WTC11 (cell line): Measurements from ENCODE around the gene GLRA1. TPM values are rescaled to one million over a fixed set of nuclear protein-coding genes. Genes with fewer than 3 reads are reported as not detected.

Experiments
- ATAC-seq: fragments of 200-7000 bp; cut with Tn5 transposase; 2 replicates; pipeline ENCODE4 v1.10.0; 2021; ENCODE audit warnings: mild to moderate bottlenecking, moderate library complexity
- CTCF ChIA-PET: fragments of 300-600 bp; sonication (Branson Sonifier 250); formaldehyde crosslinking; loops from one replicate; lab custom pipeline; 2021; ENCODE audit warnings: antibody characterized with exemption; lab: Charles Lee
- POLR2A ChIA-PET: fragments of 350-600 bp; sonication (Branson Sonifier 250); formaldehyde crosslinking; loops from one replicate; lab custom pipeline; 2021; ENCODE audit warnings: antibody characterized with exemption; lab: Charles Lee
- DNase-seq: peaks from one replicate; pipeline ENCODE4 v3.0.0; 2021; ENCODE audit warnings: low spot score
- H3K27ac Mint-ChIP-seq: 2 replicates; pipeline ENCODE4 v1.8.0; 2021; ENCODE audit warnings: mixed read lengths
- H3K27me3 Mint-ChIP-seq: 2 replicates; pipeline ENCODE4 v1.8.0; 2021; ENCODE audit warnings: low read depth, mild to moderate bottlenecking, moderate library complexity, mixed read lengths
- H3K36me3 Mint-ChIP-seq: 2 replicates; pipeline ENCODE4 v1.8.0; 2021; ENCODE audit warnings: mixed read lengths
- H3K4me1 Mint-ChIP-seq: 2 replicates; pipeline ENCODE4 v1.8.0; 2022; ENCODE audit warnings: mixed read lengths
- H3K4me3 Mint-ChIP-seq: 2 replicates; pipeline ENCODE4 v1.8.0; 2021; ENCODE audit warnings: mild to moderate bottlenecking, moderate library complexity, mixed read lengths
- H3K9me3 Mint-ChIP-seq: 2 replicates; pipeline ENCODE4 v1.8.0; 2021; ENCODE audit warnings: mixed read lengths
- ATF3 ChIP-seq: sonication (generic); formaldehyde crosslinking; conservative IDR thresholded peaks from 2 replicates; pipeline ENCODE4 v1.8.1; 2022; ENCODE audit warnings: mild to moderate bottlenecking, missing genetic modification reagents
- ATF6 ChIP-seq: sonication (generic); formaldehyde crosslinking; IDR thresholded peaks from 2 replicates; pipeline ENCODE4 v1.8.1; 2023; ENCODE audit warnings: mild to moderate bottlenecking, missing genetic modification reagents
- FOXK1 ChIP-seq: sonication (generic); formaldehyde crosslinking; IDR thresholded peaks from 2 replicates; pipeline ENCODE4 v1.8.0; 2022; ENCODE audit warnings: mild to moderate bottlenecking, moderate library complexity, missing genetic modification reagents
- FOXP1 ChIP-seq: sonication (generic); formaldehyde crosslinking; IDR thresholded peaks from 2 replicates; pipeline ENCODE4 v1.8.0; 2022; ENCODE audit warnings: missing genetic modification reagents, mild to moderate bottlenecking, moderate library complexity, borderline replicate concordance
- FOXP4 ChIP-seq: sonication (generic); formaldehyde crosslinking; IDR thresholded peaks from 2 replicates; pipeline ENCODE4 v1.8.0; 2022; ENCODE audit warnings: mild to moderate bottlenecking, missing genetic modification reagents
- HMGA2 ChIP-seq: fragments of 250-450 bp; sonication (Bioruptor Pico); IDR thresholded peaks from 2 replicates; pipeline ENCODE4 v1.4.0; 2021; ENCODE audit warnings: mild to moderate bottlenecking, moderate library complexity
- KAT7 ChIP-seq: sonication (generic); formaldehyde crosslinking; IDR thresholded peaks from 2 replicates; pipeline ENCODE4 v1.8.1; 2023; ENCODE audit warnings: missing genetic modification reagents, mild to moderate bottlenecking, borderline replicate concordance
- MXD4 ChIP-seq: fragments of 250-450 bp; sonication (Bioruptor Pico); IDR thresholded peaks from 2 replicates; pipeline ENCODE4 v1.8.0; 2021; ENCODE audit warnings: mild to moderate bottlenecking, moderate library complexity, borderline replicate concordance
- NFYB ChIP-seq: sonication (generic); formaldehyde crosslinking; conservative IDR thresholded peaks from 2 replicates; pipeline ENCODE4 v1.8.0; 2022; ENCODE audit warnings: low read depth, missing genetic modification reagents
- NR1H2 ChIP-seq: sonication (generic); formaldehyde crosslinking; IDR thresholded peaks from 2 replicates; pipeline ENCODE4 v1.9.0; 2021; ENCODE audit warnings: mild to moderate bottlenecking, moderate library complexity, missing genetic modification reagents
- SMAD4 ChIP-seq: sonication (generic); formaldehyde crosslinking; IDR thresholded peaks from 2 replicates; pipeline ENCODE4 v1.8.0; 2022; ENCODE audit warnings: mild to moderate bottlenecking, missing genetic modification reagents
- USF2 ChIP-seq: sonication (generic); formaldehyde crosslinking; IDR thresholded peaks from 2 replicates; pipeline ENCODE4 v1.8.1; 2023; ENCODE audit warnings: mild to moderate bottlenecking, missing genetic modification reagents, moderate library complexity
- ZNF232 ChIP-seq: sonication (generic); formaldehyde crosslinking; IDR thresholded peaks from 2 replicates; pipeline ENCODE4 v1.8.0; 2022; ENCODE audit warnings: mild to moderate bottlenecking, missing genetic modification reagents
- ZNF396 ChIP-seq: fragments of 250-450 bp; sonication (Bioruptor Pico); IDR thresholded peaks from 2 replicates; pipeline ENCODE4 v1.8.0; 2021; ENCODE audit warnings: mild to moderate bottlenecking, moderate library complexity, borderline replicate concordance
- ZNF425 ChIP-seq: fragments of 250-450 bp; sonication (Bioruptor Pico); conservative IDR thresholded peaks from 2 replicates; pipeline ENCODE4 v1.9.0; 2021; ENCODE audit warnings: mild to moderate bottlenecking
- ZNF532 ChIP-seq: fragments of 250-450 bp; sonication (Bioruptor Pico); IDR thresholded peaks from 2 replicates; pipeline ENCODE4 v1.9.0; 2021; ENCODE audit warnings: mild to moderate bottlenecking, borderline replicate concordance
- total RNA-seq: library from RNA; stranded (reverse); gene quantifications from 3 replicates; pipeline ENCODE4 v1.2.3, GENCODE V29; 2021
- TF ChIP-seq, protein P1 (sequence below): sonication (generic); formaldehyde crosslinking; IDR thresholded peaks from 2 replicates; pipeline ENCODE4 v1.8.1; 2022; ENCODE audit warnings: low read depth, mild to moderate bottlenecking, moderate library complexity, missing genetic modification reagents, borderline replicate concordance
- TF ChIP-seq, protein P2 (sequence below): fragments of 200-600 bp; IDR thresholded peaks from 2 replicates; pipeline ENCODE4 v1.8.0; 2022; ENCODE audit warnings: antibody characterized with exemption

GLRA1 gene
- total RNA-seq, 1 experiment from 2014 or later = not detected

GRCh38 chr5:151954255-151954654, 29.6 kb upstream of the GLRA1 start:
- Mint-ChIP-seq H3K36me3 (no peaks in the 10 kb centered on the region), H3K27ac (no peak overlapping the region), H3K4me1 (peaks cover 7% of the 10 kb centered on the region), H3K9me3 (no peaks in the 10 kb centered on the region), H3K27me3 (no peaks in the 10 kb centered on the region; the same call in 1 of the 2 replicates), H3K4me3 (no peak overlapping the region)
- ATAC-seq = peak; percentile 48
- CTCF ChIA-PET = no interaction called here
- POLR2A ChIA-PET = no interaction called here
- DNase-seq = no peak
- TF ChIP-seq, protein P1, sequence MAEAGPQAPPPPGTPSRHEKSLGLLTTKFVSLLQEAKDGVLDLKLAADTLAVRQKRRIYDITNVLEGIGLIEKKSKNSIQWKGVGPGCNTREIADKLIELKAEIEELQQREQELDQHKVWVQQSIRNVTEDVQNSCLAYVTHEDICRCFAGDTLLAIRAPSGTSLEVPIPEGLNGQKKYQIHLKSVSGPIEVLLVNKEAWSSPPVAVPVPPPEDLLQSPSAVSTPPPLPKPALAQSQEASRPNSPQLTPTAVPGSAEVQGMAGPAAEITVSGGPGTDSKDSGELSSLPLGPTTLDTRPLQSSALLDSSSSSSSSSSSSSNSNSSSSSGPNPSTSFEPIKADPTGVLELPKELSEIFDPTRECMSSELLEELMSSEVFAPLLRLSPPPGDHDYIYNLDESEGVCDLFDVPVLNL (CRISPR knock-in tag) = no peak
- TF ChIP-seq, protein P2, sequence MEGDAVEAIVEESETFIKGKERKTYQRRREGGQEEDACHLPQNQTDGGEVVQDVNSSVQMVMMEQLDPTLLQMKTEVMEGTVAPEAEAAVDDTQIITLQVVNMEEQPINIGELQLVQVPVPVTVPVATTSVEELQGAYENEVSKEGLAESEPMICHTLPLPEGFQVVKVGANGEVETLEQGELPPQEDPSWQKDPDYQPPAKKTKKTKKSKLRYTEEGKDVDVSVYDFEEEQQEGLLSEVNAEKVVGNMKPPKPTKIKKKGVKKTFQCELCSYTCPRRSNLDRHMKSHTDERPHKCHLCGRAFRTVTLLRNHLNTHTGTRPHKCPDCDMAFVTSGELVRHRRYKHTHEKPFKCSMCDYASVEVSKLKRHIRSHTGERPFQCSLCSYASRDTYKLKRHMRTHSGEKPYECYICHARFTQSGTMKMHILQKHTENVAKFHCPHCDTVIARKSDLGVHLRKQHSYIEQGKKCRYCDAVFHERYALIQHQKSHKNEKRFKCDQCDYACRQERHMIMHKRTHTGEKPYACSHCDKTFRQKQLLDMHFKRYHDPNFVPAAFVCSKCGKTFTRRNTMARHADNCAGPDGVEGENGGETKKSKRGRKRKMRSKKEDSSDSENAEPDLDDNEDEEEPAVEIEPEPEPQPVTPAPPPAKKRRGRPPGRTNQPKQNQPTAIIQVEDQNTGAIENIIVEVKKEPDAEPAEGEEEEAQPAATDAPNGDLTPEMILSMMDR = no peak
- TF ChIP-seq HMGA2 (CRISPR knock-in tag) (no peak), FOXP1 (CRISPR knock-in tag) (no peak), KAT7 (no peak)

- Mint-ChIP-seq H3K27me3 (no peaks in the 10 kb centered on the region; the same call in 1 of the 2 replicates), H3K4me1 (peaks cover 7% of the 10 kb centered on the region)
- CTCF ChIA-PET = no interaction called here
- TF ChIP-seq FOXK1 (no peak), ATF3 (CRISPR knock-in tag) (no peak), NR1H2 (CRISPR knock-in tag) (no peak), SMAD4 (no peak), ATF6 (CRISPR knock-in tag) (no peak), ZNF425 (no peak), MXD4 (CRISPR knock-in tag) (no peak), ZNF532 (CRISPR knock-in tag) (no peak), FOXP4 (no peak), ZNF396 (CRISPR knock-in tag) (no peak), NFYB (CRISPR knock-in tag) (no peak), USF2 (CRISPR knock-in tag) (no peak), ZNF232 (no peak)
Observed at GRCh38 chr5:151953833-151954232, 29.2 kb upstream of the GLRA1 start.

More at GRCh38 chr5:151953833-151954232, 29.2 kb upstream of the GLRA1 start:
- H3K9me3 Mint-ChIP-seq = no peaks in the 10 kb centered on the region
- DNase-seq (no peak), ATAC-seq (no peak)
- POLR2A ChIA-PET = no interaction called here
- no peak overlapping the region for H3K4me3 Mint-ChIP-seq
- H3K36me3 Mint-ChIP-seq = no peaks in the 10 kb centered on the region
- H3K27ac Mint-ChIP-seq = no peak overlapping the region
